ENCODE data around the gene PGM2.

The PGM2 gene

GRCh38 chr4:37792241-37792640 is 34.2 kb upstream of the PGM2 start:
- Histone ChIP-seq H3K4me3 (ENCODE audit: low read depth in 1 of 2, low read length in 2 of 2) (no peak overlapping the region), H3K9me3 (ENCODE audit: insufficient read depth, low read length, severe bottlenecking) (peaks cover 5% of the 10 kb centered on the region), H3K79me2 (ENCODE audit: insufficient read depth, low read length) (no peaks in the 10 kb centered on the region), H3K9ac (ENCODE audit: low read depth, low read length) (no peak overlapping the region), H2AFZ (ENCODE audit: low read depth, low read length) (no peak overlapping the region), H4K20me1 (ENCODE audit: insufficient read depth, low read length) (no peaks in the 10 kb centered on the region), H3K4me2 (ENCODE audit: insufficient read depth, low read length) (no peak overlapping the region), H3K4me1 (ENCODE audit: insufficient read depth, low read length) (no peaks in the 10 kb centered on the region), H3K27ac (ENCODE audit: low read length) (no peak overlapping the region), H3K36me3 (ENCODE audit: insufficient read depth, low read length) (no peaks in the 10 kb centered on the region), H3K27me3 (ENCODE audit: insufficient read depth, low read length, poor library complexity) (no peaks in the 10 kb centered on the region)
- DNase-seq (no peak), ATAC-seq (ENCODE audit: insufficient read depth, low read depth) (no peak)
- no peak for TF ChIP-seq CTCF (IDR thresholded peaks at IDR 0.05; ENCODE audit: borderline replicate concordance, extremely low read depth, low read length, poor library complexity, severe bottlenecking)
- TF ChIP-seq EZH2 (IDR thresholded peaks at IDR 0.05; ENCODE audit: borderline replicate concordance, low read depth, low read length, severe bottlenecking): no peak

- Histone ChIP-seq H3K4me2 (ENCODE audit: insufficient read depth, low read length) (no peak overlapping the region), H3K4me3 (ENCODE audit: low read depth in 1 of 2, low read length in 2 of 2) (no peak overlapping the region), H3K9me3 (ENCODE audit: insufficient read depth, low read length, severe bottlenecking) (peaks cover 5% of the 10 kb centered on the region), H3K27ac (ENCODE audit: low read length) (no peak overlapping the region), H3K27me3 (ENCODE audit: insufficient read depth, low read length, poor library complexity) (no peaks in the 10 kb centered on the region), H4K20me1 (ENCODE audit: insufficient read depth, low read length) (no peaks in the 10 kb centered on the region), H3K4me1 (ENCODE audit: insufficient read depth, low read length) (no peaks in the 10 kb centered on the region), H3K79me2 (ENCODE audit: insufficient read depth, low read length) (no peaks in the 10 kb centered on the region), H3K36me3 (ENCODE audit: insufficient read depth, low read length) (no peaks in the 10 kb centered on the region), H2AFZ (ENCODE audit: low read depth, low read length) (no peak overlapping the region), H3K9ac (ENCODE audit: low read depth, low read length) (no peak overlapping the region)
- TF ChIP-seq CTCF (IDR thresholded peaks at IDR 0.05; ENCODE audit: borderline replicate concordance, extremely low read depth, low read length, poor library complexity, severe bottlenecking) (peak; percentile 48), EZH2 (IDR thresholded peaks at IDR 0.05; ENCODE audit: borderline replicate concordance, low read depth, low read length, severe bottlenecking) (no peak)
- ATAC-seq (ENCODE audit: insufficient read depth, low read depth) (peak; percentile 58; the same call in 2 of the 3 replicates), DNase-seq (peak; percentile 10)
These were observed 32.9 kb upstream of the PGM2 start for GRCh38 chr4:37793562-37793961.

GRCh38 chr4:37794056-37794455 is 32.4 kb upstream of the PGM2 start:
- no peaks in the 10 kb centered on the region for H3K4me1 ChIP-seq (ENCODE audit: insufficient read depth, low read length)
- ATAC-seq (ENCODE audit: insufficient read depth, low read depth) (no peak), DNase-seq (no peak)
- H3K79me2 ChIP-seq (ENCODE audit: insufficient read depth, low read length): no peaks in the 10 kb centered on the region
- no peak overlapping the region for H3K4me3 ChIP-seq (ENCODE audit: low read depth in 1 of 2, low read length in 2 of 2)
- no peaks in the 10 kb centered on the region for H3K27me3 ChIP-seq (ENCODE audit: insufficient read depth, low read length, poor library complexity)
- H2AFZ ChIP-seq (ENCODE audit: low read depth, low read length): no peak overlapping the region
- TF ChIP-seq EZH2 (IDR thresholded peaks at IDR 0.05; ENCODE audit: borderline replicate concordance, low read depth, low read length, severe bottlenecking): no peak
- TF ChIP-seq CTCF (IDR thresholded peaks at IDR 0.05; ENCODE audit: borderline replicate concordance, extremely low read depth, low read length, poor library complexity, severe bottlenecking): no peak
- no peaks in the 10 kb centered on the region for H3K36me3 ChIP-seq (ENCODE audit: insufficient read depth, low read length)
- no peak overlapping the region for H3K4me2 ChIP-seq (ENCODE audit: insufficient read depth, low read length)
- H4K20me1 ChIP-seq (ENCODE audit: insufficient read depth, low read length): no peaks in the 10 kb centered on the region
- H3K9ac ChIP-seq (ENCODE audit: low read depth, low read length): no peak overlapping the region
- H3K9me3 ChIP-seq (ENCODE audit: insufficient read depth, low read length, severe bottlenecking): peaks cover 5% of the 10 kb centered on the region
- no peak overlapping the region for H3K27ac ChIP-seq (ENCODE audit: low read length)
